GM21528 (cell line): ENCODE data around the gene SPEG.

ENCODE experiments used
- ATAC-seq: cut with Tn5 transposase; IDR thresholded peaks from one replicate; pipeline ENCODE4 v1.9.1; 2021; ENCODE audit warnings: mild to moderate bottlenecking, moderate library complexity; ENCODE audit not compliant: unreplicated experiment, low FRiP score

SPEG gene

GRCh38 chr2:219508444-219508734 is 73.7 kb downstream of the SPEG start:
- no peak for ATAC-seq

- ATAC-seq = no peak
Measured at GRCh38 chr2:219508971-219509779, 74.5 kb downstream of the SPEG start.

GRCh38 chr2:219509780-219510511 is 75.3 kb downstream of the SPEG start:
- no peak for ATAC-seq

- ATAC-seq = no peak
Measured at GRCh38 chr2:219510512-219511135, 76.0 kb downstream of the SPEG start.

- ATAC-seq = no peak
Measured at GRCh38 chr2:219511547-219512325, 77.1 kb downstream of the SPEG start.

GRCh38 chr2:219512524-219513216 is 78.0 kb downstream of the SPEG start:
- no peak for ATAC-seq

GRCh38 chr2:219513787-219514186 is 79.1 kb downstream of the SPEG start:
- no peak for ATAC-seq

- no peak for ATAC-seq
Measured at GRCh38 chr2:219514196-219514761, 79.6 kb downstream of the SPEG start, which contains the start of gene ASIC4. TSS of gene ASIC4 (plus strand) at chr2:219514482. CDS start at chr2:219514725, 243 bp downstream.

GRCh38 chr2:219514836-219515235 is 80.2 kb downstream of the SPEG start:
- no peak for ATAC-seq

GRCh38 chr2:219515874-219516629 is 81.4 kb downstream of the SPEG start:
- no peak for ATAC-seq

- no peak for ATAC-seq
Measured at GRCh38 chr2:219516888-219517287, 82.2 kb downstream of the SPEG start.

GRCh38 chr2:219517954-219518778 is 83.5 kb downstream of the SPEG start:
- ATAC-seq = no peak

- ATAC-seq = no peak
Measured at GRCh38 chr2:219519526-219519916, 84.9 kb downstream of the SPEG start.

GRCh38 chr2:219520079-219520478 is 85.4 kb downstream of the SPEG start:
- no peak for ATAC-seq

- no peak for ATAC-seq
Measured at GRCh38 chr2:219521066-219521880, 86.6 kb downstream of the SPEG start.

- no peak for ATAC-seq
Measured at GRCh38 chr2:219522111-219523030, 87.7 kb downstream of the SPEG start.
